ENCODE measurements around the gene CDH13. TPM values are rescaled to one million over a fixed set of nuclear protein-coding genes. Genes with fewer than 3 reads are reported as not detected.
A peak's percentile ranks its signal among the peaks of the same experiment; 100 is the strongest.

Gene CDH13
- total RNA-seq, 4 donors from 2014 or later: 3.1 to 13.5 (median 8.9) TPM

DNA sequence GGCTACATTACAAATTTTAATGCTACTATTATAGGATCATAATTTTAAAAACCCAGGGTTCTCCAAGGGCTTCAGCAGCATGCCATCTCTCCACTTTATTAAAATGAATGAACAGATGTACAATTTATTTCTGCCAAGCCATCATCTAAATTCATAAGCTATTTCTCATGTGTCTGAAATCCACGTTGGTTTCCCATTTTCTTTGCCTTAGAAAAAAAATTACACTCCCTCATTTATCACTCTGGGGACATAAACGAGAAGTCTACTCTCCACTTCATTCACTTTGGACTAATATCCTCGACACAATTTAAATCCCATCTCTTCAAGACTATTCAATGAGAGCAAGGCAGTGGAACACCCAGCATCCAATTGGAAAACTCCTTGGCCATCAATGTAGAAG is 1002.7 kb downstream of the CDH13 start:
- Histone ChIP-seq H3K27ac (replicated peaks in 1 of 4) (no peak overlapping the region), H3K4me3 (no peak overlapping the region), H3K36me3 (no peaks in the 10 kb centered on the region), H3K4me1 (no peaks in the 10 kb centered on the region), H3K27me3 (no peaks in the 10 kb centered on the region), H3K9me3 (no peaks in the 10 kb centered on the region)
- TF ChIP-seq, protein P1, sequence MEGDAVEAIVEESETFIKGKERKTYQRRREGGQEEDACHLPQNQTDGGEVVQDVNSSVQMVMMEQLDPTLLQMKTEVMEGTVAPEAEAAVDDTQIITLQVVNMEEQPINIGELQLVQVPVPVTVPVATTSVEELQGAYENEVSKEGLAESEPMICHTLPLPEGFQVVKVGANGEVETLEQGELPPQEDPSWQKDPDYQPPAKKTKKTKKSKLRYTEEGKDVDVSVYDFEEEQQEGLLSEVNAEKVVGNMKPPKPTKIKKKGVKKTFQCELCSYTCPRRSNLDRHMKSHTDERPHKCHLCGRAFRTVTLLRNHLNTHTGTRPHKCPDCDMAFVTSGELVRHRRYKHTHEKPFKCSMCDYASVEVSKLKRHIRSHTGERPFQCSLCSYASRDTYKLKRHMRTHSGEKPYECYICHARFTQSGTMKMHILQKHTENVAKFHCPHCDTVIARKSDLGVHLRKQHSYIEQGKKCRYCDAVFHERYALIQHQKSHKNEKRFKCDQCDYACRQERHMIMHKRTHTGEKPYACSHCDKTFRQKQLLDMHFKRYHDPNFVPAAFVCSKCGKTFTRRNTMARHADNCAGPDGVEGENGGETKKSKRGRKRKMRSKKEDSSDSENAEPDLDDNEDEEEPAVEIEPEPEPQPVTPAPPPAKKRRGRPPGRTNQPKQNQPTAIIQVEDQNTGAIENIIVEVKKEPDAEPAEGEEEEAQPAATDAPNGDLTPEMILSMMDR (IDR thresholded peaks at IDR 0.05): no peak
- TF ChIP-seq POLR2AphosphoS5 (IDR thresholded peaks at IDR 0.05): no peak
- TF ChIP-seq POLR2A (IDR thresholded peaks at IDR 0.05; ENCODE audit: low read depth): no peak
- TF ChIP-seq EP300 (IDR thresholded peaks at IDR 0.05): no peak
- intact Hi-C loops (cut with DNase I): no loop called here
- 42% methylated on average over 3 of the region's 3 CpGs for WGBS
- peak; percentile 17 for DNase-seq (ENCODE audit: extremely low spot score)

DNA sequence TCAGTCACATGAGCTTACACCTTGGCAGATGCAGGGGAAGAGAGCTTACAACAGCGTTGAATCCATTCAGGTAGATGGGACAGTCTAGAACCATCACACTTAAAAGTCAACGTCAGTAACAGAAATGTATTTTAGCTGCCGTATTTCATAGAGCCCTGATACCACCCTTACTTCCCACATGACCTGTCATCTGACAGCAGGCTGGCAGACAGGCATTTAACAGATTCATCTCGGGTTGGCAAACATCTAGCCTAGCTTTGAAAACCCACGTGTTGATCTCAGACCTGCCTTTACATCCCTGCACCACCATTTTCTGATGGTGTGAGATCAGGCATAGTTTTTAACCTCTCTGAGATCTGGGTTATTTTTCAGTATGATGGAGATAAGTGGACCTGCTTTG is 1003.1 kb downstream of the CDH13 start:
- no peak overlapping the region for H3K4me3 ChIP-seq
- H3K9me3 ChIP-seq: no peaks in the 10 kb centered on the region
- H3K4me1 ChIP-seq: no peaks in the 10 kb centered on the region
- intact Hi-C loops (cut with DNase I): no loop called here
- H3K27ac ChIP-seq (replicated peaks in 1 of 4): no peak overlapping the region
- no peaks in the 10 kb centered on the region for H3K27me3 ChIP-seq
- TF ChIP-seq, protein P1 (IDR thresholded peaks at IDR 0.05): no peak
- no peak for TF ChIP-seq POLR2AphosphoS5 (IDR thresholded peaks at IDR 0.05)
- no peaks in the 10 kb centered on the region for H3K36me3 ChIP-seq
- peak; percentile 55 for DNase-seq (ENCODE audit: extremely low spot score)
- WGBS: 70% methylated on average over 5 of the region's 5 CpGs

DNA sequence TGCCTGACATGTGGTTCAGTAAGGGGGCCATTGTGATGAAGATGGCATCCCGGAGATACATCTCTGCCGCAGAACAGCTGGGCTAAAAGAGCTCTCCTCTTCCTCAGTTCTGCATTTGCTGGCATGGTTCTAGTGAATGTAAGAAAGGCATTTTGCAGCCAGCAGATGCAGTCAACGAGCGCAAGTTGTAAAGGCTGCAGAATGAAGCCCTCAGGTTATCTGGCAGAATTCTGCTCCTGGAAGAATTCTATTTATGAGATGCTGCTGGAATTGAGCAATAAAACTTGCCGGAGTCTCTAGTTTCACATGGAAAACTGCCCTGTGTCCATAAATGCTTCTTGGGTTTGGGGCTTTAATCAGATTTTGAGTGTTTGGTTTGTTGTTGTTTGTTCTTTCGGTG is 1004.2 kb downstream of the CDH13 start:
- TF ChIP-seq POLR2AphosphoS5 (IDR thresholded peaks at IDR 0.05): no peak
- no peak for TF ChIP-seq POLR2A (IDR thresholded peaks at IDR 0.05; ENCODE audit: low read depth)
- TF ChIP-seq, protein P1 (IDR thresholded peaks at IDR 0.05): no peak
- TF ChIP-seq EP300 (IDR thresholded peaks at IDR 0.05): no peak
- H3K4me1 ChIP-seq: no peaks in the 10 kb centered on the region
- DNase-seq (ENCODE audit: extremely low spot score): peak; percentile 34
- H3K27me3 ChIP-seq: no peaks in the 10 kb centered on the region
- intact Hi-C loops (cut with DNase I): no loop called here
- no peak overlapping the region for H3K4me3 ChIP-seq
- H3K9me3 ChIP-seq: no peaks in the 10 kb centered on the region
- H3K36me3 ChIP-seq: no peaks in the 10 kb centered on the region
- no peak overlapping the region for H3K27ac ChIP-seq (replicated peaks in 1 of 4)
- 93% methylated on average over 4 of the region's 6 CpGs for WGBS

DNA sequence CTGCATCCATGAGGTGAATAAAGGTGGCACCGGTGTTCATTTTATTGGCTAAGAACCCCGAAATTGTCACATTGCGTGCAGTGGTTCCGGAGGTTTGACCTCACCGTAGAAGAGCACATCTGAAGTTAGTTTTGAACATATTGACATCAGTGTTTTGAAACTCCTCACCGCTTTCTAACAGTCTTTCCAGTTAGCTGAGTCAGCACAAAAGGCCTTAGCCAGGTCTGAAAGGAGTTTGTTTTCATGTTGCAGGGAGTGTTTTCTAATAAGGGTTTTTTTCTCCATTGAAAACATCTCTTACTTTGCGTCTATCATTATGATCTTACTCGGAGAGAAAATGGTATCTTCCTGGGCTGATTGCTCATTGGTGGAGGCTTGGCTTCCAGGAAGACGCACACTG is 1006.5 kb downstream of the CDH13 start:
- no peaks in the 10 kb centered on the region for H3K4me1 ChIP-seq
- intact Hi-C loops (cut with DNase I): no loop called here
- no peaks in the 10 kb centered on the region for H3K9me3 ChIP-seq
- H3K27me3 ChIP-seq: no peaks in the 10 kb centered on the region
- 92% methylated on average over 9 of the region's 9 CpGs for WGBS
- H3K4me3 ChIP-seq: no peak overlapping the region
- no peak overlapping the region for H3K27ac ChIP-seq (replicated peaks in 1 of 4)
- DNase-seq (ENCODE audit: extremely low spot score): peak; percentile 17
- TF ChIP-seq POLR2AphosphoS5 (IDR thresholded peaks at IDR 0.05) (no peak), EP300 (IDR thresholded peaks at IDR 0.05) (no peak), POLR2A (IDR thresholded peaks at IDR 0.05; ENCODE audit: low read depth) (no peak)
- TF ChIP-seq, protein P1 (IDR thresholded peaks at IDR 0.05): no peak
- no peaks in the 10 kb centered on the region for H3K36me3 ChIP-seq

DNA sequence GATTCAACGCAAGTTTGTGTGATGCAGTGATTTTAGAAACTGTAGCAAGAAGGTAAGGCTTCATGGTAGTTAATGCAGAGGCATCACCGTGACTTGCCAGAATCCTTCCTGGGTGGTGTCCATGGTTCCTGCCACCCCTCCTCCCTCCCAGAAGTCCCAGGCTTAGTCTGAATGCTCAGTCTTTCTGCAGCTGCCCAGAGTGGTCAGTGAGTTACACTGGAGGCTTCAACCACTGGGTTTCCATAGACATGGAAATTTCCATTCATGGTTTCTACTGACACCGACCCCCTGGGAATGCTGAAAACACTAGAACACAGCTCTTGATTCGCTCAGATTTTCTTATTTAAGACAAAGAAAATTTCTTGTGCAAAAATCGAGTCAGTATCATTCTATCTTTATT is 1021.6 kb downstream of the CDH13 start:
- WGBS: 62% methylated on average over 5 of the region's 5 CpGs
- TF ChIP-seq, protein P1 (IDR thresholded peaks at IDR 0.05): no peak
- intact Hi-C loops (cut with DNase I): no loop called here
- no peaks in the 10 kb centered on the region for H3K9me3 ChIP-seq
- H3K4me1 ChIP-seq: no peaks in the 10 kb centered on the region
- H3K36me3 ChIP-seq: no peaks in the 10 kb centered on the region
- DNase-seq (ENCODE audit: extremely low spot score): no peak
- no peak overlapping the region for H3K27ac ChIP-seq (replicated peaks in 1 of 4)
- H3K27me3 ChIP-seq: no peaks in the 10 kb centered on the region
- H3K4me3 ChIP-seq: no peak overlapping the region

Data from esophagus muscularis mucosa (tissue), 4 donors.